Osteocyte (in vitro differentiated cells): Measurements from ENCODE around the gene KIF20B. TPM values are rescaled to one million over a fixed set of nuclear protein-coding genes. Genes with fewer than 3 reads are reported as not detected.

Experiments used
- total RNA-seq: library from RNA; stranded (reverse); gene quantifications from 2 replicates; pipeline ENCODE4 v1.2.1, GENCODE V29; 2021

KIF20B gene
- total RNA-seq, 1 donor from 2014 or later: 9.9 TPM

Other genes with a start within 250 kb of the KIF20B start
- gene SLC16A12, start 166.0 kb upstream of the KIF20B start, total RNA-seq: 7.9 and 8.4 TPM in 2 replicates
- 6.6 and 7.4 TPM in 2 replicates for gene PANK1, start 56.3 kb upstream of the KIF20B start, total RNA-seq